K562 (cell line): ENCODE data around the gene EFCAB7. TPM values are rescaled to one million over a fixed set of nuclear protein-coding genes. Genes with fewer than 3 reads are reported as not detected.

Experiments
- MGA ChIP-seq: fragments of 450-650 bp; IDR thresholded peaks from 2 replicates; pipeline ENCODE4 v1.6.1; 2016; ENCODE audit warnings: mild to moderate bottlenecking, moderate library complexity
- ZNF589 ChIP-seq: fragments of 200-800 bp; sonication (Bioruptor generic); IDR thresholded peaks from 2 replicates; pipeline ENCODE4 v1.6.1; 2016; ENCODE audit warnings: low read depth, missing genetic modification characterization, missing compliant biosample characterization
- polyA plus RNA-seq, 8 experiments: library from polyadenylated mRNA; depleted of rRNA in 4 of 8; stranded (reverse) in 5 of 8; unstranded in 3 of 8; fragments of >200 nt; fragmentation: Nextera tagmentation in 2 of 8; fragmentation: Illumina TruSeq in 1 of 8; extraction: Ambion mirVana in 2 of 8; extraction: Trizol in 1 of 8; gene quantifications; 2 replicates each; pipeline versions ENCODE4 v1.2.1 to v1.2.3, GENCODE V29; 2011 to 2014; ENCODE audit warnings: inconsistent platforms in 1 of 8, missing spikeins in 1 of 8
- total RNA-seq, 7 experiments: library from RNA; depleted of rRNA in 6 of 7; stranded (reverse); fragments of >200 nt in 6 of 7; fragmentation: Illumina TruSeq in 2 of 7; extraction: Trizol in 2 of 7; gene quantifications; 2 replicates each; pipeline versions ENCODE4 v1.2.1 to v1.2.3, GENCODE V29; 2011 to 2021; ENCODE audit warnings: low replicate concordance in 1 of 7

Gene EFCAB7
- total and polyA plus RNA-seq, 9 of the 15 experiments (the other 6 are each of a cell fraction or from before 2014, with no cell fraction given), result 3.2 to 7.6 (median 5.7) TPM

- TF ChIP-seq MGA (no peak), ZNF589 (no peak)
Measured at GRCh38 chr1:63611231-63611630, 87.9 kb downstream of the EFCAB7 start (continued).
